GM18909 (cell line): Measurements from ENCODE around the gene PLEKHA7.

ENCODE experiments used
- ATAC-seq: cut with Tn5 transposase; IDR thresholded peaks from one replicate; pipeline ENCODE4 v1.9.1; 2021; ENCODE audit warnings: mild to moderate bottlenecking; ENCODE audit not compliant: unreplicated experiment, poor library complexity

Gene PLEKHA7

GRCh38 chr11:16799221-16799620, 215.0 kb downstream of the PLEKHA7 start:
- ATAC-seq: no peak

GRCh38 chr11:16797776-16798175, 216.4 kb downstream of the PLEKHA7 start:
- ATAC-seq: no peak

- ATAC-seq: no peak
Measured at GRCh38 chr11:16796311-16796710, 217.9 kb downstream of the PLEKHA7 start.

- no peak for ATAC-seq
Measured at GRCh38 chr11:16795146-16795545, 219.1 kb downstream of the PLEKHA7 start.

GRCh38 chr11:16794047-16794818, 220.0 kb downstream of the PLEKHA7 start:
- no peak for ATAC-seq

- no peak for ATAC-seq
Measured at GRCh38 chr11:16793511-16793910, 220.7 kb downstream of the PLEKHA7 start.

- ATAC-seq: no peak
Measured at GRCh38 chr11:16793009-16793408, 221.2 kb downstream of the PLEKHA7 start.

- no peak for ATAC-seq
Measured at GRCh38 chr11:16792426-16792825, 221.8 kb downstream of the PLEKHA7 start.

GRCh38 chr11:16791191-16791961, 222.8 kb downstream of the PLEKHA7 start:
- no peak for ATAC-seq

GRCh38 chr11:16790486-16791190, 223.6 kb downstream of the PLEKHA7 start:
- no peak for ATAC-seq

GRCh38 chr11:16789560-16790485, 224.4 kb downstream of the PLEKHA7 start:
- no peak for ATAC-seq

- ATAC-seq: no peak
Measured at GRCh38 chr11:16789063-16789420, 225.2 kb downstream of the PLEKHA7 start.

GRCh38 chr11:16788141-16789062, 225.8 kb downstream of the PLEKHA7 start:
- peak; percentile 62 for ATAC-seq

GRCh38 chr11:16787035-16787742, 227.0 kb downstream of the PLEKHA7 start:
- no peak for ATAC-seq

- no peak for ATAC-seq
Measured at GRCh38 chr11:16786131-16786530, 228.1 kb downstream of the PLEKHA7 start.

GRCh38 chr11:16785520-16786128, 228.6 kb downstream of the PLEKHA7 start:
- peak; percentile 87 for ATAC-seq

GRCh38 chr11:16784666-16785065, 229.5 kb downstream of the PLEKHA7 start:
- no peak for ATAC-seq

- no peak for ATAC-seq
Measured at GRCh38 chr11:16784097-16784496, 230.1 kb downstream of the PLEKHA7 start.
